HK-2 (cell line): Measurements from ENCODE around the gene PPP2R5D.
A peak's percentile ranks its signal among the peaks of the same experiment; 100 is the strongest.
"Not testable (repeated sequence)": the region's sequence is repeated elsewhere in the genome, so short reads cannot be mapped to it uniquely, and the experiment has no call there.

Experiments used
- DNase-seq: peaks from one replicate; pipeline ENCODE4 v3.0.0-alpha.2; 2018; ENCODE audit not compliant: unreplicated experiment

Gene PPP2R5D

DNA sequence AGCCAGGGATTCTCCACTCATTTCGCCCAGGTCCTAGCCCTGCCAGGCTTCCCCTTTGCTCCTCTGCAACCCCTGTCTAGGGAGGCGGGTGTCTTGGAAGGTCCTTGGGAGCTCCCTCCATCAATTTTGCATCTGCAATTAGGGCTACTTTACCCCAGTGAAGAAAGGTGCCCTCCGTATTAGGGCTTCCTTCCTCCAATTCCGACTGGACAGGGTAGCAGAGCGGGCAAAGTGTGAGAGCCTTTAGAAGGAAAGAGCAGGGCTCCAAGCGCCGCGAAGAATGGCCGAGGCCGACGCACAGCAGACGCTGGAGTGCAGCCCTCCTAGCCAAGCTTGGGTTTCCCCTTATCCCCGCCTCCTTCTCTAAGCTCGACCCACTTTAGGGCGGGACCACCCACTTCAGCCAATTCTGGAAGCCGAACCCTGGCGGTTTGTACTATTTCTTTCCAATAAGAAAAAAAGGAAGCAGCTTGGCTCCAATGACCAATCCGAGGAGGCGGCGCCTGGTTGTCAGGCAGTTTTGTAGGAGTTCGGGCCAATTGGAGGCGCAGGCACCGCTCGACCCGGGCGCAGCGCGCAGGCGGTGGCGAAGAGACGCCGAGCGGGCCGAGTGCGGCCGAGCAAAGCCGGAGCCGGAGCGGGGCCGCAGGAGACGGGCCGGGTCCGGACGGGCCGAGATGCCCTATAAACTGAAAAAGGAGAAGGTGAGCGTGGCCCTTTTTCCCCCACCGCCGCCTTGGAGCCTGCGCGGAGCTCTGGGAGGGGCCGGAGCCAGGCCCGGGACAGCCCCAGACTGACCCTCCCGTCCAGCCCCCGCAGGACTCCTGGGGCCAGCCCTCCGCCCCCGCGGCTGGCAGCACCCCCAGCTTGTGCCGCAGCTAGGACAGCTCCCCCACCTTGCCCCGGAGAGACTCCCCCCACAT lies at the start of gene PPP2R5D:
PPP2R5D (plus strand) TSS at position 570 of the 923 bp plus-strand sequence; CDS start at position 678, 108 bp downstream.
- DNase-seq, result peak; percentile 97

DNA sequence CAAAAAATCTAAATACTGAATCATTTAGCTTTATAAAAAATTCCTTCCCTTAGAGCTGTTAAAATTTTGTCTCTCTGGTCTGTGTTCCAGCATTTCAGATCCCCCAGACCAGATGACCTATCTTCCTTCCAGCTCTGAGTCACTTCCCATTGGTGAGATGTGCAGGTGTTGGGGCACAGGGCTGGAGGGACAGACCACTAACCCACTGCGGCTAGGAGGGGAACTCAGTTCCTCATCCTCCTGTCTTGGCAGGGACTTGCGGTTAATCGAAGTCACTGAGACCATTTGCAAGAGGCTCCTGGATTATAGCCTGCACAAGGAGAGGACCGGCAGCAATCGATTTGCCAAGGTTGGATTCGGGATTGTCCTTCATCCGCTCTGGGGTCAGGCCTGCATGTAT lies 49.0 kb upstream of the PPP2R5D start:
- DNase-seq, result no peak

DNA sequence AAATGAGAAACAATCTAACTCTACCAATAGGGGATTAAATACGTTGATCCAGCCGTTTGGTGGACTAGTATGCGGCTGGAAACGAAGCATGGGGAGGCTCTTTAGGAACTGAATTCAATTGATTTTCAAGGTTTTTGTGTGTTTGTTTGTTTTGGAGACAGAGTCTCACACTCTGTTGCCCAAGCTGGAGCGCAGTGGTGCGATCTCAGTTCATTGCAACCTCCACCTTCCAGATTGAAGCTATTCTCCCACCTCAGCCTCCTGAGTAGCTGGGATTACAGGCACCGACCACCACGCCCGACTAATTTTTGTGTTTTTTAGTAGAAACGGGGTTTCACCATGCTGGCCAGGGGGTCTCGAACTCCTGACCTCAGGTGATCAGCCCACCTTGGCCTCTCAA lies 48.0 kb upstream of the PPP2R5D start:
- DNase-seq, result no peak

DNA sequence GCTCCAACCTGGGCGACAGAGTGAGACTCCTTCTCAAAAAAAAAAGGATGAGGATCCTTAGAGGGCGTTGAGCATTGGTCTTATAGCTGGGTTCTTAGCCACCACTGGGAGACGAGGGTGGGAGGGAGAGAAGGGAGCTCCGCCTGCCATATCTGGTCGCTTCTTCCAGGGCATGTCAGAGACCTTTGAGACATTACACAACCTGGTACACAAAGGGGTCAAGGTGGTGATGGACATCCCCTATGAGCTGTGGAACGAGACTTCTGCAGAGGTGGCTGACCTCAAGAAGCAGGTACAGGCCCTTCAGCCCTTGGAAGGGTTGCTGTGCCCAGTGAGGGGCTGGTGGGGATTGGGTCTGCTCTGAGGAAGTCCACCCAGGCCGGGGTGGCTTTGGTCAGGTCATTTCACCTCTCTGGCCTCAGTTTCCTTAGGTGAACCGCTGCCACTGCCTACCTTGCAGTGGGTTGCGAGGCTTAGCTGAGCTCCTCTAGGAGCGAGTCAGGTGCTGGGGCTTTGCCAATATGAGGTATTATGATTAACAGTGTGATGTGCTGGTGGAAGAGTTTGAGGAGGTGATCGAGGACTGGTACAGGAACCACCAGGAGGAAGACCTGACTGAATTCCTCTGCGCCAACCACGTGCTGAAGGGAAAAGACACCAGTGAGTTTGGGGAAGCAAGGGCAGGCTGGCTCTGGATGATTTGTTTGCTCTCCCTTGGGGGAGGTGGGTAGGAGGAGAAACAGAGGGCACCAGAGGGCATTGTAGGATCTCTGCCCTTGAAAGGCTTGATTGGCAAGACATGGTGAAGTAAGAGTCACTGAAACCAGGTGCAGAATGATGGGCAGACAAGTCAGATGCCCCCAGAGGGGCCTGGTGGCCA lies 46.6 kb upstream of the PPP2R5D start:
- DNase-seq, result peak; percentile 24

DNA sequence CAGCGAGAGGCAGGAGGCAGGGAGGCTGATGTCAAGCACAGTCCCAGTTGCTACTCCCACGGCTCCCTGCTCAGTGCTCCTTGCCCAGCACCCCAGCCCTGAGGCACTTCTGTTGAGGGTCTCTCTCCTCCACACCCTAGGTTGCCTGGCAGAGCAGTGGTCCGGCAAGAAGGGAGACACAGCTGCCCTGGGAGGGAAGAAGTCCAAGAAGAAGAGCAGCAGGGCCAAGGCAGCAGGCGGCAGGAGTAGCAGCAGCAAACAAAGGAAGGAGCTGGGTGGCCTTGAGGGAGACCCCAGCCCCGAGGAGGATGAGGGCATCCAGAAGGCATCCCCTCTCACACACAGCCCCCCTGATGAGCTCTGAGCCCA lies 46.0 kb upstream of the PPP2R5D start:
- no peak for DNase-seq

DNA sequence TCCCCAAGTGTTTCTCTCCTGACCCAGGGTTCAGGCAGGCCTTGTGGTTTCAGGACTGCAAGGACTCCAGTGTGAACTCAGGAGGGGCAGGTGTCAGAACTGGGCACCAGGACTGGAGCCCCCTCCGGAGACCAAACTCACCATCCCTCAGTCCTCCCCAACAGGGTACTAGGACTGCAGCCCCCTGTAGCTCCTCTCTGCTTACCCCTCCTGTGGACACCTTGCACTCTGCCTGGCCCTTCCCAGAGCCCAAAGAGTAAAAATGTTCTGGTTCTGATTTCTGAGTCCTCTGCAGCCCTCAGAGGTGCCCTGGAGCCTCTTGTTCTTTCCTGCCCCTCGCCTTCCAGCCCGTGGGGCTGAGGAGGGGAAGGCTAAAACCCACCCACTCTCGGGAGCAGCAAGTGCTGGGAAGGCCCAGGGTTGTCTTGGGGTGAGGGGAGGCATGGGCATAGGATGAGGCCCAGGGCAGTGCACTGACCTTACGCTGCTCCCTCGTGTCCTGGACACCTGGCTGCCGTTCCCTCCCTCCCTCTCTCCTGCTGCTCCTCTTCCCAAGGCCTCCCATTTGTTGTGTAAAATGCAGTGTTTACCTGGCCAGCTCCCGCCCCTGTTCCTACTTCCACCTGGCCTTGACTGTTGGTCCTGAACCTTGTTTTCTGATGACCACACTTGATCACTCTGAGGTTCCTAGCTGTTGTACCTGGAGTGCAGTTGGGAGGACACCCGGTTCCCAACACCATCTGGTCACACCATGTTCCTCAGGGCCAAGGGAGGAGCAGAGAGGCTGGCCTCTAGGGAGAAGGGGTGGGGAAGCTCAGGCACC lies 45.2 kb upstream of the PPP2R5D start:
- DNase-seq, result no peak

DNA sequence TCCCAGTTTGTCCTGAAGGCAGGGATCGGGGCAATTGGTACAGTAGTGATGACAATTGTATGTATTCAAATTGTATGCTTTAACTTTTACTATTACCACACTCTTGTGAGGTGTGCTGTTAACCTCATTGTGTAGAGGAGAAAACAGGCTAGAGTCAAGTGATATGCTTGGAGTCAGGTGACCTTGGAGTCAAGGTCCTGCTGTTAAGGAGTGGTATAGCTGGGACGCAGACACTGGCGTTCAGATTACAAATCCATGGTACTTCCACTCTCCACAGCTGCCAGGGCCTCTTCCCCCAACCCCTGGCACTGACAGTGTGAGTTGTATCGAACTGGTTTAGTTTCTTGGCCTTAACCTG lies 44.6 kb upstream of the PPP2R5D start:
- DNase-seq, result no peak

DNA sequence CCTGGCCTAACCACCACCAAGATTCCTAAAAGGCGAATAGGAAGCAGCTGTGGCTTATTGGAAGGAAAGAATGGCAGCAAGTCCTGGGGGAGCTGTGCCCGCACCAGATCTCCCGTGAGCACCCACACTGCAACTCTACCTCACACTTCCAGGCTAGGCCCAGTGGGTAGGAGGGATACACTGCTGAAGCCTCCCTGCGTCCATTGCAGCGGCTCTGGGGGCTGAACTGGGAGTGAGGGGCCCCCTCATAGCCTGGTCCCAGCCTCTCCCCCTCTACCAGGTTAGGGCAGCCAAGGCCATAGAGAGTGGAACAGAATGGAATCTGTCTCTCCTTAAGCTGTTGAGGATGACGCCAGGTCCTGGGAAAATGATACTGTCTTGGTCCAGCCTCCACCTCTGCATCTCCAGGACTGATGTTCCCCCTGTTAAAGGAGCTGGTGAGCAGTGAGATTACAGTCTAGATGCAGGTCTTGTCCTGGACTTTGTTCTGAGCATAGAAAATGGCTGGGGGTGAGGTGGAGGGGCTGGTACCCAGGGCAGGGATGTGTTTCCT lies 43.8 kb upstream of the PPP2R5D start:
- DNase-seq, result no peak

DNA sequence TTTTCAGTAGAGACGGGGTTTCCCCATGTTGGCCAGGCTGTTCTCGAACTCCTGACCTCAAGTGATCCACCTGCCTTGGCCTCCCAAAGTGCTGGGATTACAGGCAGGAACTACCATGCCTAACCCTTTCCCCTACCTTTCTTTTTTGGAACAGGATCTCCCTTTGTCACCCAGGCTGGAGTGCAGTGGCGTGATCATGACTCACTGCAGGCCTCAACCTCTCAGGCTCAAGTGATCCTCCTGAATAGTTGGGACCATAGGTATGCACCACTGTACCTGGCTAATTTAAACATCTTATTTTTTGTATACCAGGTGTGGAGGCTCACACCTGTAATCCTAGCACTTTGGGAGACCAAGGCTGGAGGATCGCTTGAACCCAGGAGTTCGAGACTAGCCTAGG lies 43.0 kb upstream of the PPP2R5D start:
- DNase-seq, result not testable (repeated sequence)

DNA sequence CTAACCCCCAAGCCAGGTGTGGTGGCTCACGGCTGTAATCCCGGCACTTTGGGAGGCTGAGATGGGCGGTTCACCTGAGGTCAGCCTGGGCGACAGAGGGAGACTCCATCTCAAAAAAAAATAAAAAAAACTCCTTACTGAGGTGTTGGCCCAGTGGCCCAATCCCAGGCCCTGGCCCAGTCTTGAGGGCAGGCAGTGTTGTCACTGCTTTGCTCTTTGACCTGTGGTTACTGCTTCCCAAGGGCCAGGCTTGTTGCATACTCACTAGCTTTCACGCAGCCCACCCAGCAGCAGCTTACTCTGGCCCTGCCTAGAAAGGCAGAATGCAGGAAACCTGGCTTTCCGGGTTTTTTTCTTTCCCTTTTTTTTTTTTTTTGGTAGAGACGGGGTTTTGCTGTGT lies 41.9 kb upstream of the PPP2R5D start:
- no peak for DNase-seq

DNA sequence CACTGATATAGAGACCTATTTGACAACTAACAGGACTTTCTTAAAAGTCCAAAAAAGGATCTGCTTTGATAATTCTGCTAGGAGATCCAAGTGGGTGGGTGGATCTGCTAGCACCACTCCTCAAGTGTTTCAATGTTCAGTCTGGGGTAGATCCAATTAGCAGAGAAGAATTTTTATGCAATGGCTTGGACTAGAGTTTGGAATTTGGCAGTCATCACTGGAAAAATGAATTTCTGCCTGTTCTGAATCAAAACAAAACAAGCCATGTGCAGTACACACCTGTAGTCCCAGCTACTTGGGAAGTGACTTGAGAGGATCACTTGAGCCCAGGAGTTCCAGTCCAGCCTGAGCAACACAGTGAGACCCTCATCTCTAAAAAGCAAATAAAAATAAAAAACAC lies 36.4 kb upstream of the PPP2R5D start:
- DNase-seq, result no peak

DNA sequence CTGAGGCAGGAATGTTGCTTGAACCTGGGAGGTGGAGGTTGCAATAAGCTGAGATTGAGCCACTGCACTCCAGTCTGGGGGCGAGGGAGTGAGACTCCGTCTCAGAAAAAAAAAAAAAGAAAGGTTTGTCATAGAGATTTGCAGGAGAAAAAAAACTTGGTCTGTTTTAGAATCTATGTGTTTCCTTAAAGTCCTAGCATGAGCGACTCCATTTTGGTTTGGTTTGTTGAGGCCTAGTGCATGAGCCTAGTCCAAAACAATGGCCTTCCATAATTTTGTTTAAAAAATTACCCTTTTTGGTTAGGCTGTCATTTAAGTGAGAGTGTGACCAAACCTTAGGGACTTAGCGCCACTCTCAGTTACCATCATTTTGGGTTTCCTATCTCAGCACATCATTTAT lies 32.0 kb upstream of the PPP2R5D start:
- no peak for DNase-seq

DNA sequence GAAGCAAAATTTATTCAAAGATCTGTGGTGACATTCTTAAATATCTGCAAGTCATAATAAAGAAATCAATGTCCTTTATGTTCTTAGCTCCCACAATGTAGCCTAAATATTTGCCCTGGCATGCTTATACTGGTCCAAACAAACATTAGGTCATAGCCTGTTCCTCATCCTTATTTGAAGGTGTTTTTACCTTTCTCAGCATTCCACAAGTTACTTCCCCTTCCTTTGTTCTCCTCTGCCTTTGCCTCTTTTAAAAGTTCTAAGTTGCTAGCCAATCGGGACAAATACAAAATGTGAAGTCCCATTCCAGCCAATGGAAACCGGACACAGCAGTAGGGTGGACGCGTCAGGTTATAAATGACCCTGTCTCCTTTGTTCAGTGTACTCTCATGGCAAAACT lies 30.0 kb upstream of the PPP2R5D start:
- DNase-seq, result not testable (repeated sequence)

DNA sequence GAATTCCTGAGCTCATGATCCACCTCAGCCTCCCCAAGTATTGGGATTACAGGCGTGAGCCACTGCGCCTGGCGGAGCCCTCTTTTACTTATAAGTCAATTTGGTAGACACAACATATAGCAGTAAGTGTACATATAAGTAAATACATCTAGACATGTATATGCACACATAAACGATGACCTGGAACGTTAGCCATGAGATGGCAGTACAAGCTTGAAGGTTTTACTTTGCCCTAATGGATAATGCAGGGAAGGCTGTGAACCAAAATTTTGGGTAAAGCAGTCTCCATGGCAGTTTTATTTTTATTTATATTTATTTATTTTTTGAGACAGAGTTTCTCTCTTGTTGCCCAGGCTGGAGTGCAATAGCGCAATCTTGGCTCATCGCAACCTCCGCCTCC lies 26.2 kb upstream of the PPP2R5D start:
- no peak for DNase-seq

DNA sequence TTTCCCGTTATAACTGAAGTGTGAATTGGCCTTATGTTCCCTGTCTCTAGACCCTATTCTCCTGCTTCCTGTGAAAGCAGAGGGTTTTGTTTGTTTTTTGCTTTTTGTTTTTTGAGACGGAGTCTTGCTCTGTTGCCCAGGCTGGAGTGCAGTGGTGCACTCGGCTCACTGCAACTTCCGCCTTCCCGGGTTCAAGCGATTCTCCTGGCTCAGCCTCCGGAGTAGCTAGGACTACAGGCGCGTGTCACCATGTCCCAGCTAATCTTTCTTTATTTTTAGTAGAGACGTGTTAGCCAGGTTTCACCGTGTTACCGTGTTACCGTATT lies 24.5 kb upstream of the PPP2R5D start:
- no peak for DNase-seq

DNA sequence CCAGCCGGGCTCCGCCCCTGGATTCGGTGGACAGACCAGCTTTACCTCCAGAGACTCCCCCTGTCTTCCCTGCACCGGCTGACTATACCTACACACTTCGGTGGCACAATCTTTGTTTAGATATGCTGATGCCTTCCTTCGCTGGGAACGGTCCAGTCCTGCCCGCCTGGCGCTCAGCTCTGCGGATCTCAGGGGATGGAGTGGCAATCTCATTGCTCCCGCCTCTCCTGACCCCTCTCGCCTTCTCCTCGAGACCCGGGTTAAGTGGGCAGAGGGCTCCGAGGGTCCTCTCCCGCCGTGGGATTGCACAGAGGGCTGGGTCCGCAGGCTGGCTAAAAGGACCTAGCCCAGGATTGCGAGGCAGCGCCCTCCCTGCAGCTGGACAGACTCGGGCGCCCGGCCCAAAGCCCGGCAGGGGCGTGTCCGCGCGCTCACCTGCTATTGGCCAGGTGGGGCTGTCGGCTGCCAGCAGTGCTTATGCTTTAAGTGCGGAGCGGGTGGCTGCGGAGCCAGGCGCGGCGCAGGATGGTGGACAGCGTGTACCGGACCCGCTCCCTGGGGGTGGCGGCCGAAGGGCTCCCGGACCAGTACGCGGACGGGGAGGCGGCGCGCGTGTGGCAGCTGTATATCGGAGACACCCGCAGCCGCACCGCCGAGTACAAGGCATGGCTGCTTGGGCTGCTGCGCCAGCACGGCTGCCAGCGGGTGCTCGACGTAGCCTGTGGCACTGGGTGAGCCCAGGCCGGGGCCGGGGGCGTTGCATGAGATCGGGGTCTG lies 23.9 kb upstream of the PPP2R5D start, which contains the start of gene GNMT:
GNMT (plus strand) TSS at position 512 of the 777 bp plus-strand sequence; CDS start at position 526, 14 bp downstream.
- peak; percentile 47 for DNase-seq

DNA sequence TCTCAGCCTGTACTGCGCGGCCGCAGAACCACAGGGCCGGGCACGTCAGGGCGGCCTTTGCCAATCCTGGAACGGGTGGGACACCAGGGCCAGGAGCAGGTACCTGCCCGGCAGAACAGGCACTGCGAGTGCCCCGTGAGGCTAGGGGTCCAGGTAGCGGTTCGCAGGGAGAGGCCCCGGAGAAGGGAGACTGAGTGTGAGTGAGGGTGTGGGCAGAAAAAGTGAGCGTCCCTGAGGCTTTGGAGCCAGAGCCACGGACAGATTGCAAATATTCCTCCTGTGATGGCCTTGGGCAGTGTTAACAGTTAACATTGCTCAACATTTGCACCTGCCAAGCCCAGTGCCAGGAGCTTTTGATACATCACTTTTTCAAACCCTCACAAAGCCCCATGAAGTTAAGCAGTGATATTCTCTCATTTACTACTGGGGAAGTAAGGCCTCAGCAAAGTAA lies 23.3 kb upstream of the PPP2R5D start:
- DNase-seq, result no peak

DNA sequence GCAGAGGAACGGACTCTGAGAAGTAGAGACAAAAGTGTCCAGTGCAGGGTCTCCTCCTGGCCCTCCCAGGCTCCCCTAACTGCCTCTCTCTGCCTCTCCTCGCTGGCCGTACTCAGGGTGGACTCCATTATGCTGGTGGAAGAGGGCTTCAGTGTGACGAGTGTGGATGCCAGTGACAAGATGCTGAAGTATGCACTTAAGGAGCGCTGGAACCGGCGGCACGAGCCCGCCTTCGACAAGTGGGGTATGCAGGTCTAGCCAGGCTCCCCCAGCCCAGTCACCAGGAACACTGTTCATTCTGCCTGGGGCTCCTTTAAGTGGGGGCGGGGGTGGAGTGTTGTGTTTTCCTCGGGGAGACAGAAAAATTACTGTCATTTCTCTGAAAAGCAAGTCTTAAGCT lies 22.3 kb upstream of the PPP2R5D start:
- DNase-seq, result no peak

DNA sequence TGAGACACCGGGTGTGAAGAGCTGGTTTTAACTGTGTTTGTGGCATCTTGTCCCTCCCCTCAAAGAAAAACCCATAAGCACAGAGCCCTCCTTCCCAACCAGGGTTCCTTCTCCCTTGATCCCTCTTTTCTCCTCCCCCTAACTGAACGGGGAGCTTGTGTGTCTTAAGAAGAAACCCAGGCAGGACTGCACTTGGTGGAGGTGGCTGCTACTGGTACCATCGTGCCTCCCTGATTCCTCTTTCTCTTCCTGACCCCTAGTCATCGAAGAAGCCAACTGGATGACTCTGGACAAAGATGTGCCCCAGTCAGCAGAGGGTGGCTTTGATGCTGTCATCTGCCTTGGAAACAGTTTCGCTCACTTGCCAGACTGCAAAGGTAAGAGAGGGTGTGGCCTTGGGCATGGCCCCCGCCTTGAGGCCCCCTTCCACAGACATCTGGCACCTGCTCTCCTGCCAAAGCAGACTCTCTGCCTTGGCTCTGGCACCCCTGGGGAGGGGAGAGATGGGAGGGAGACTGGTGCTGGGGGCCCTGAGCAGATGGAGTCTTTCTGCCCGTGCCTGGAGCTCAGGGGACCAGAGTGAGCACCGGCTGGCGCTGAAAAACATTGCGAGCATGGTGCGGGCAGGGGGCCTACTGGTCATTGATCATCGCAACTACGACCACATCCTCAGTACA lies 21.7 kb upstream of the PPP2R5D start:
- DNase-seq, result no peak

DNA sequence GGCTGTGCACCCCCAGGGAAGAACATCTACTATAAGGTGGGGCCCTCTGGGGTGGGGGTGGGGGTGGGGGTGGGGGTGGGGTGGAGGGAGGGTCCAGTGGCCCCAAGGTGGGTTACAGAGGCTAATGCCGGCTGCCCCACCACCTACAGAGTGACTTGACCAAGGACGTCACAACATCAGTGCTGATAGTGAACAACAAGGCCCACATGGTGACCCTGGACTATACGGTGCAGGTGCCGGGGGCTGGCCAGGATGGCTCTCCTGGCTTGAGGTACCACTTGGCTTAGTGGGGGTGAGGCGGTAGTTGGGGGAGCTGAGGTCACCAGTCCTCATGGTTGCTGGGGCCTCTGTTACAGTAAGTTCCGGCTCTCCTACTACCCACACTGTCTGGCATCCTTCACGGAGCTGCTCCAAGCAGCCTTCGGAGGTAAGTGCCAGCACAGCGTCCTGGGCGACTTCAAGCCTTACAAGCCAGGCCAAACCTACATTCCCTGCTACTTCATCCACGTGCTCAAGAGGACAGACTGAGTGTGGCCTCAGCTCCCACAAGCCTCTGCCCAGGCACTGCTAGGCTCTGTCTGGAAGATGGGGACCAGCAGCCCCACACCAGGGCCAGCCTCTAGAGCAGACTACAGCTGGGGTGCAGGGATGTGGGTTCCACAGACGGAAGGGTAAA lies 21.1 kb upstream of the PPP2R5D start:
- DNase-seq, result no peak
